GM12878 (cell line): ENCODE results near the gene RFX5. TPM values are rescaled to one million over a fixed set of nuclear protein-coding genes. Genes with fewer than 3 reads are reported as not detected.

Experiments
- ATAC-seq: fragments of 200-7000 bp; cut with Tn5 transposase; 3 replicates; pipeline ENCODE4 v1.9.1; 2020; ENCODE audit warnings: mild to moderate bottlenecking, moderate library complexity
- BruUV-seq: library from RNA; stranded (reverse); fragments of 400-500 nt; replicated peaks from 2 replicates; lab custom pipeline; 2021; lab: Mats Ljungman, UMichigan
- CTCF ChIA-PET: fragments of 300-600 bp; sonication (Branson Sonifier 250); formaldehyde crosslinking; extraction: SDS; loops from one replicate; lab custom pipeline; 2021; ENCODE audit warnings: inconsistent platforms; lab: Yijun Ruan, JAX
- POLR2A ChIA-PET: fragments of 350-600 bp; formaldehyde crosslinking; extraction: SDS; loops from one replicate; lab custom pipeline; 2021; ENCODE audit warnings: inconsistent platforms; lab: Charles Lee
- RAD21 ChIA-PET: fragments of 300-600 bp; sonication (Branson Sonifier 250); formaldehyde crosslinking; loops from one replicate; lab custom pipeline; 2023; ENCODE audit warnings: antibody characterized with exemption; ENCODE audit not compliant: unreplicated experiment; lab: Charles Lee
- SMC1A ChIA-PET: fragments of 300-600 bp; sonication (Branson Sonifier 250); formaldehyde crosslinking; loops from one replicate; lab custom pipeline; 2023; ENCODE audit not compliant: unreplicated experiment, uncharacterized antibody; lab: Charles Lee
- DNase-seq: peaks from one replicate; pipeline ENCODE4 v3.0.0-alpha.2; 2011; ENCODE audit warnings: low read depth, low spot score
- FAIRE-seq: peaks from 3 replicates; lab custom pipeline; 2011; peaks lifted over from hg19 to GRCh38; lab: Jason Lieb, UNC
- H2AFZ ChIP-seq: 2 replicates; pipeline ENCODE4 v1.6.0; 2011; ENCODE audit warnings: low read depth, low read length, control low read depth; ENCODE audit not compliant: control insufficient read depth
- H3K27ac ChIP-seq: 2 replicates; pipeline ENCODE4 v1.5.1; 2011; ENCODE audit warnings: control low read depth; ENCODE audit not compliant: control insufficient read depth, insufficient read depth
- H3K27me3 ChIP-seq, 2 experiments: replicated peaks in 1 of 2; 2 replicates each; pipeline versions ENCODE4 v1.6.0 to v1.6.1; 2011; ENCODE audit warnings: low read length in 1 of 2; ENCODE audit not compliant: control insufficient read depth in 2 of 2, insufficient read depth in 2 of 2
- H3K36me3 ChIP-seq, 2 experiments: 2 replicates each; pipeline ENCODE4 v1.5.1; 2011; ENCODE audit warnings: low read length in 1 of 2; ENCODE audit not compliant: control insufficient read depth in 2 of 2, insufficient read depth in 2 of 2
- H3K4me1 ChIP-seq: 2 replicates; pipeline ENCODE4 v1.6.1; 2011; ENCODE audit warnings: mild to moderate bottlenecking, low read length, moderate library complexity, mixed read lengths; ENCODE audit not compliant: control insufficient read depth, insufficient read depth
- H3K4me2 ChIP-seq: 2 replicates; pipeline ENCODE4 v1.6.0; 2011; ENCODE audit warnings: control low read depth; ENCODE audit not compliant: control insufficient read depth, insufficient read depth
- H3K4me3 ChIP-seq: fragments of 200-600 bp; sonication (generic); 2 replicates; pipeline ENCODE4 v1.5.1; 2016
- H3K79me2 ChIP-seq: 2 replicates; pipeline ENCODE4 v1.6.0; 2011; ENCODE audit warnings: low read length; ENCODE audit not compliant: control insufficient read depth, insufficient read depth
- H3K9ac ChIP-seq: 2 replicates; pipeline ENCODE4 v1.8.0; 2011; ENCODE audit warnings: low read length, control low read depth, mixed read lengths; ENCODE audit not compliant: control insufficient read depth, insufficient read depth
- H3K9me3 ChIP-seq: replicated peaks from 3 replicates; pipeline ENCODE4 v1.5.1; 2011; ENCODE audit warnings: mild to moderate bottlenecking, low read length; ENCODE audit not compliant: control insufficient read depth, insufficient read depth
- H4K20me1 ChIP-seq: 2 replicates; pipeline ENCODE4 v1.6.0; 2011; ENCODE audit not compliant: control insufficient read depth, insufficient read depth
- ATF3 ChIP-seq: IDR thresholded peaks from 2 replicates; pipeline ENCODE4 v1.6.1; 2011; ENCODE audit warnings: low read depth, mild to moderate bottlenecking, low read length, moderate library complexity, borderline replicate concordance; ENCODE audit errors: extremely low read depth
- BMI1 ChIP-seq: fragments of 450-650 bp; IDR thresholded peaks from 2 replicates; pipeline ENCODE4 v1.6.1; 2016; ENCODE audit warnings: mild to moderate bottlenecking, moderate library complexity, borderline replicate concordance
- CREB1 ChIP-seq: IDR thresholded peaks from 2 replicates; pipeline ENCODE4 v1.6.1; 2012; ENCODE audit warnings: low read depth, mild to moderate bottlenecking, inconsistent platforms
- FOXK2 ChIP-seq: fragments of 450-650 bp; IDR thresholded peaks from 2 replicates; pipeline ENCODE4 v1.6.1; 2017; ENCODE audit warnings: mild to moderate bottlenecking, moderate library complexity
- IKZF1 ChIP-seq: fragments of 450-650 bp; conservative IDR thresholded peaks from 2 replicates; pipeline ENCODE4 v1.6.1; 2017; ENCODE audit warnings: antibody characterized with exemption, mild to moderate bottlenecking
- JUND ChIP-seq: IDR thresholded peaks from 2 replicates; pipeline ENCODE4 v1.6.1; 2012; ENCODE audit warnings: low read depth, mild to moderate bottlenecking, low read length, improper control_type of control experiment, moderate library complexity
- NR2C1 ChIP-seq: fragments of 450-650 bp; IDR thresholded peaks from 2 replicates; pipeline ENCODE4 v1.6.1; 2017; ENCODE audit warnings: antibody characterized with exemption, mild to moderate bottlenecking, moderate library complexity
- NR2F1 ChIP-seq: fragments of 450-650 bp; conservative IDR thresholded peaks from 2 replicates; pipeline ENCODE4 v1.6.1; 2017; ENCODE audit warnings: mild to moderate bottlenecking
- POLR2AphosphoS2 ChIP-seq: IDR thresholded peaks from 2 replicates; pipeline ENCODE4 v1.6.1; 2011; ENCODE audit warnings: low read depth, mild to moderate bottlenecking, low read length, improper control_type of control experiment, moderate library complexity
- RAD51 ChIP-seq: fragments of 450-650 bp; IDR thresholded peaks from 2 replicates; pipeline ENCODE4 v1.6.1; 2016; ENCODE audit warnings: moderate library complexity, mild to moderate bottlenecking, inconsistent platforms
- RBBP5 ChIP-seq: fragments of 200-600 bp; sonication (generic); conservative IDR thresholded peaks from 2 replicates; pipeline ENCODE4 v1.6.1; 2016
- SIX5 ChIP-seq: IDR thresholded peaks from 2 replicates; pipeline ENCODE4 v1.6.1; 2011; ENCODE audit warnings: mild to moderate bottlenecking, low read depth, low read length, moderate library complexity; ENCODE audit not compliant: severe bottlenecking
- SUPT20H ChIP-seq: IDR thresholded peaks from 2 replicates; pipeline ENCODE4 v1.6.1; 2011; ENCODE audit warnings: low read depth, mild to moderate bottlenecking, low read length, moderate library complexity, borderline replicate concordance; ENCODE audit not compliant: control insufficient read depth
- TAF1 ChIP-seq: IDR thresholded peaks from 2 replicates; pipeline ENCODE4 v1.6.1; 2011; ENCODE audit warnings: mild to moderate bottlenecking, low read depth, low read length, borderline replicate concordance
- YBX1 ChIP-seq: fragments of 450-650 bp; IDR thresholded peaks from 2 replicates; pipeline ENCODE4 v1.6.1; 2016; ENCODE audit warnings: antibody characterized with exemption
- WGBS: methylation state at CpG from one replicate; pipeline ENCODE4 v1.1.6; 2016; ENCODE audit warnings: low lambda C conversion rate; ENCODE audit not compliant: insufficient replicate concordance, insufficient coverage; ENCODE audit errors: missing lambda C conversion rate; 5-methylcytosine and 5-hydroxymethylcytosine counted together
- in situ Hi-C: fragments of 300-500 bp; cut with MboI; formaldehyde crosslinking; loops from 9 replicates; pipeline ENCODE4 v1.14.3; 2018; ENCODE audit warnings: mixed read lengths
- intact Hi-C: fragments of 100-400 bp; cut with micrococcal nuclease; formaldehyde crosslinking; loops from one replicate; pipeline ENCODE4 v1.14.2; 2022; ENCODE audit not compliant: unreplicated experiment
- polyA plus RNA-seq, 11 experiments: library from polyadenylated mRNA; depleted of rRNA in 4 of 11; unstranded in 6 of 11; stranded (reverse) in 5 of 11; fragments of >200 nt; fragmentation: Nextera tagmentation in 4 of 11; fragmentation: Illumina TruSeq in 1 of 11; extraction: Ambion mirVana in 4 of 11; extraction: Trizol in 1 of 11; gene quantifications; 1 replicate in 1 of 11; 2 replicates in 10 of 11; pipeline versions ENCODE4 v1.2.1 to v1.2.3, GENCODE V29; 2011 to 2016; ENCODE audit warnings: inconsistent platforms in 2 of 11, missing spikeins in 2 of 11, low read depth in 1 of 11
- total RNA-seq, 4 experiments: library from RNA; depleted of rRNA in 3 of 4; stranded (reverse); fragments of >200 nt in 3 of 4; fragmentation: Illumina TruSeq in 1 of 4; extraction: Trizol in 1 of 4; gene quantifications; 2 replicates each; pipeline versions ENCODE4 v1.2.1 to v1.2.3, GENCODE V29; 2013 to 2021
- TF ChIP-seq, protein P1 (sequence below): IDR thresholded peaks from 2 replicates; pipeline ENCODE4 v1.6.1; 2011; ENCODE audit warnings: mild to moderate bottlenecking, low read depth, low read length, moderate library complexity; ENCODE audit not compliant: insufficient replicate concordance
- TF ChIP-seq, protein P2 (sequence below): fragments of 450-650 bp; IDR thresholded peaks from 2 replicates; pipeline ENCODE4 v1.6.1; 2017; ENCODE audit warnings: mild to moderate bottlenecking, moderate library complexity

Gene RFX5
- total and polyA plus RNA-seq, 10 of the 15 experiments (the other 5 are each of a cell fraction or from before 2014, with no cell fraction given) = 14.1 to 198 (median 124) TPM

DNA sequence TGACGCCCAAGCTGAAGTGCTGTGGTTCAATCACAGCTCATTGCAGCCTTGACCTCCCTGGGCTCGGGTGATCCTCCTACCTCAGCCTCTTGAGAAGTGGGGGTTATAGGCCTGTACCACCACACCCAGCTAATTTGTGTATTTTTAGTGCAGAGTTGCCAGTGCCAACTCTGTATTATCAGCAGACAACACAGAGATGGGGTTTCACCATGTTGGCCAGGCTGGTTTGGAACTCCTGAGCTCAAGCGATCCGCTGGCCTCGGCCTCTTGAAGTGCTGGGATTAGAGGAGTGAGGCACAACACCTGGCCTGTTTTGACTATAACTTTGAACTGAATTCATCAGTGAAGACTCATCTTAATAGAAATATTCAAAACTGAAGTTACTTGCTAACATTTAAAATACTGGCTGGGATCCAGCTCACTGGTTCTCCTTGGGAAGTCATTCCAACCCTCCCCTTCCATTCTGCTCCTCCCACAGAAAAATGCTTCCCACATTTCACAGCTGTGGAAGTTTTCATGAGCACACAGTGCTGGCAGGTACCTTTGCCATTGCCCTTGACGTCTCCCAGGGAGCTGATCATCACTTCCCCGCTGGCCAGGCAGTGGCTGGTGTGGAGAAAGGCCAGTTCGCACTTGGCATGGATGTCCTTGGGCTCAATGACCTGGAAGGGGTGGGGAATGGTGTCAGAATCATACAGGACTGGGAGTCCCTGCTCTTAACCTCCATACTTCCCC lies 20.8 kb upstream of the RFX5 start:
- RAD21 ChIA-PET = no interaction called here
- POLR2A ChIA-PET = interaction anchor here (0.9 kb wide), 1 partner anchor 13 kb away, joined by 3 read pairs; no protein-coding TSS in a partner anchor
- no peak for ATAC-seq
- H3K36me3 ChIP-seq = no peaks in the 10 kb centered on the region
- SMC1A ChIA-PET = interaction anchor here (1.1 kb wide), 1 partner anchor 10 kb away, joined by 3 read pairs; no protein-coding TSS in a partner anchor
- no peak overlapping the region for H3K4me3 ChIP-seq
- WGBS = 41% methylated on average over 8 of the region's 8 CpGs
- in situ Hi-C loops (no loop called here), intact Hi-C loops (no loop called here)
- CTCF ChIA-PET = interaction anchor here (0.8 to 1.0 kb wide), 3 partner anchors 9 to 63 kb away, joined by 3 to 4 read pairs (median 3); no protein-coding TSS in a partner anchor
- H4K20me1 ChIP-seq = no peaks in the 10 kb centered on the region
- H3K4me2 ChIP-seq = no peak overlapping the region
- H3K27ac ChIP-seq = no peak overlapping the region
- H3K9me3 ChIP-seq = no peaks in the 10 kb centered on the region; the same call in 1 of the 3 replicates
- H3K4me1 ChIP-seq = no peaks in the 10 kb centered on the region
- H3K9ac ChIP-seq = no peak overlapping the region
- H3K27me3 ChIP-seq = no peaks in the 10 kb centered on the region
- no peaks in the 10 kb centered on the region for H3K79me2 ChIP-seq
- H2AFZ ChIP-seq = no peak overlapping the region
- no peak for FAIRE-seq
- BruUV-seq = no TSS peak
- no peak for DNase-seq
- TF ChIP-seq IKZF1 (no peak), NR2F1 (no peak), POLR2AphosphoS2 (no peak), FOXK2 (no peak), BMI1 (no peak), TAF1 (no peak), SUPT20H (no peak), JUND (no peak), RAD51 (no peak), ATF3 (no peak), CREB1 (no peak), SIX5 (no peak), YBX1 (no peak), NR2C1 (no peak), RBBP5 (no peak)
- TF ChIP-seq, protein P1, sequence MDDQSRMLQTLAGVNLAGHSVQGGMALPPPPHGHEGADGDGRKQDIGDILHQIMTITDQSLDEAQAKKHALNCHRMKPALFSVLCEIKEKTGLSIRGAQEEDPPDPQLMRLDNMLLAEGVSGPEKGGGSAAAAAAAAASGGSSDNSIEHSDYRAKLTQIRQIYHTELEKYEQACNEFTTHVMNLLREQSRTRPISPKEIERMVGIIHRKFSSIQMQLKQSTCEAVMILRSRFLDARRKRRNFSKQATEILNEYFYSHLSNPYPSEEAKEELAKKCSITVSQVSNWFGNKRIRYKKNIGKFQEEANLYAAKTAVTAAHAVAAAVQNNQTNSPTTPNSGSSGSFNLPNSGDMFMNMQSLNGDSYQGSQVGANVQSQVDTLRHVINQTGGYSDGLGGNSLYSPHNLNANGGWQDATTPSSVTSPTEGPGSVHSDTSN = no peak
- TF ChIP-seq, protein P2, sequence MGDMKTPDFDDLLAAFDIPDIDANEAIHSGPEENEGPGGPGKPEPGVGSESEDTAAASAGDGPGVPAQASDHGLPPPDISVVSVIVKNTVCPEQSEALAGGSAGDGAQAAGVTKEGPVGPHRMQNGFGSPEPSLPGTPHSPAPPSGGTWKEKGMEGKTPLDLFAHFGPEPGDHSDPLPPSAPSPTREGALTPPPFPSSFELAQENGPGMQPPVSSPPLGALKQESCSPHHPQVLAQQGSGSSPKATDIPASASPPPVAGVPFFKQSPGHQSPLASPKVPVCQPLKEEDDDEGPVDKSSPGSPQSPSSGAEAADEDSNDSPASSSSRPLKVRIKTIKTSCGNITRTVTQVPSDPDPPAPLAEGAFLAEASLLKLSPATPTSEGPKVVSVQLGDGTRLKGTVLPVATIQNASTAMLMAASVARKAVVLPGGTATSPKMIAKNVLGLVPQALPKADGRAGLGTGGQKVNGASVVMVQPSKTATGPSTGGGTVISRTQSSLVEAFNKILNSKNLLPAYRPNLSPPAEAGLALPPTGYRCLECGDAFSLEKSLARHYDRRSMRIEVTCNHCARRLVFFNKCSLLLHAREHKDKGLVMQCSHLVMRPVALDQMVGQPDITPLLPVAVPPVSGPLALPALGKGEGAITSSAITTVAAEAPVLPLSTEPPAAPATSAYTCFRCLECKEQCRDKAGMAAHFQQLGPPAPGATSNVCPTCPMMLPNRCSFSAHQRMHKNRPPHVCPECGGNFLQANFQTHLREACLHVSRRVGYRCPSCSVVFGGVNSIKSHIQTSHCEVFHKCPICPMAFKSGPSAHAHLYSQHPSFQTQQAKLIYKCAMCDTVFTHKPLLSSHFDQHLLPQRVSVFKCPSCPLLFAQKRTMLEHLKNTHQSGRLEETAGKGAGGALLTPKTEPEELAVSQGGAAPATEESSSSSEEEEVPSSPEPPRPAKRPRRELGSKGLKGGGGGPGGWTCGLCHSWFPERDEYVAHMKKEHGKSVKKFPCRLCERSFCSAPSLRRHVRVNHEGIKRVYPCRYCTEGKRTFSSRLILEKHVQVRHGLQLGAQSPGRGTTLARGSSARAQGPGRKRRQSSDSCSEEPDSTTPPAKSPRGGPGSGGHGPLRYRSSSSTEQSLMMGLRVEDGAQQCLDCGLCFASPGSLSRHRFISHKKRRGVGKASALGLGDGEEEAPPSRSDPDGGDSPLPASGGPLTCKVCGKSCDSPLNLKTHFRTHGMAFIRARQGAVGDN = no peak
